T-helper 1 cell (primary cell): ENCODE results near the gene SLC44A4.
"Not testable (repeated sequence)": the region's sequence is repeated elsewhere in the genome, so short reads cannot be mapped to it uniquely, and the experiment has no call there.

Experiments used
- DNase-seq, 5 donors: peaks; one replicate each; pipeline ENCODE4 v3.0.0-alpha.2; 2012 to 2020

The SLC44A4 gene

DNA sequence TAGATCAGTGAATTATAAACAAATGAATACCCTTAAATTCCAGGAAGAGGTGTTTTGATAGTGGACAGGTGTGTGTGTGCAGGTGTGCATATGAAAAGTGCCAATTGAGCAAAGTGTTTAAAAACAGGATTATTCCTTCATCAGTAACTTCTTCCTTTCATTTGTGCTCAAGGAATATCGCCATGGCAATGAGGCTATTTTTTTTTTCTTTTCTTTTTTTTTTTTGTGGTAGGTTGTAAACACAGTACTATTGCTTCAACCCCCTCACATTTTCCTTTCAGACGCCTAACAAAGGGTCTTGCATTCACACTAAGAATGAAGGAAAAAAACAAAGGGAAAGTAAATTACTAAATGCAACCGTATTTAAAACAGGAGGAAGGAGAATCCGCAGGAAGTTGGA, 53.2 kb downstream of the SLC44A4 start:
- no peak for DNase-seq

DNA sequence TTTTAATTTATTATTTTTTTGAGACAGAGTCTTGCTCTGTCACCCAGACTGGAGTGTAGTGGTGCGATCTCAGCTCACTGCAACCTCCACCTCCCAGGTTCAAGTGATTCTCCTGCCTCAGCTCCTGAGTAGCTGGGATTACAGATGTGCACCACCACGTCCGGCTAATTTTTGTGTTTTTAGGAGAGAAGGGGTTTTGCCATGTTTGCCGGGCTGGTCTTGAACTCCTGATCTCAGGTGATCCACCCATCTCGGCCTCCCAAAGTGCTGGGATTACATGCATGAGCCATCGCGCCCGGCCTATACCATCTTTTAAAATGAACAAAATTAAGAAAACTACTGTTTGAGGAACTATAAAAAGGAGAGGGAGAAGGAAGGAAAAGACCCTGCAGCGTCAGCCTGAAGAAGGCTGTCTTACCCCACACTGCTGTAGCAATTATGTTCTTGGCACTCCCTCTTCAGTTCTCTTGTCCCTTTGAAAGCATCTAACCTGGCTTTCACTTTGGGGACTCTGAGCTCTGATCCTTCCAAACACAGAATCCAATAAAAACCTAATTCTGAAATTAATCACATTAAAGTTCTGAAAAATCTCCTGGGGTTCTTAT, 55.1 kb downstream of the SLC44A4 start:
- DNase-seq: not testable (repeated sequence)

DNA sequence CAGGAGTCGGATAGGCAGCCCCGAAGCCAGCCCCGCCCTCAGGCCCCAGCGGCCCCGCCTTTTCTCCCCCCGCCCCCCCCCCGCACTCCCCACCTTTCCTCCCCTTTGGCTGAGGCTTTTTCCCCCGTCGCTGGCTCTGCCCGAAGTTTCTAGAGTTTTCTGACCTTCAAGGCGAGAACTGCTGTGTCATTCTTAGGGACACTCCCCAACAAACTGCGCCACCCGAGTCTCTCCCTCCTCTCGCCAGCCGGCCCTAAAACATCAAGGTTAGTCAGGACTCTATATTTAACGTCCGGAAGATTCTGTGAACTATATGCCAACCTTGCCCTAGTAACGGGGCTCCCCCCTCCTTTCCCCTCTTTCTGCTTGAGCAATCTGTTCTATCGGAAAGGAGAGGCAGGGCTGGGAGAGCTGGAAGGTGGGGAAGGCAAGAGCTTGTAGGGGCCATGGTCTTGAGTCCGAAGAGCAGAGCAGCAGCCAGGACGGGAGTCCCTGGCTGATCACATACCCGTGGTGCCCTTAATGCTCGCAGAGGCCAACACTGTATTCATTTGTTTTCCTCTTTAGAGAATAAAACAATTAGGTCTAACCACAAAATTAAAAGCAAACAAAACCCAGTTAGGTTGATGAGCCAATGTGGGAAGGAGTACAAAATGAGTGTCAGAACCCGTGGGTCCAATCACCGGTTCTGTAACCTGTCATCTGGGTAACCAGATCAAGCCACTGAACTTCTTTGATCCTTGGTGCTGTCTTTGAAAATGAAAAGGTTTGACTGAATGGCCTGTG, 56.6 kb downstream of the SLC44A4 start:
- peak; percentile 27 to 69 (median 57) for DNase-seq

DNA sequence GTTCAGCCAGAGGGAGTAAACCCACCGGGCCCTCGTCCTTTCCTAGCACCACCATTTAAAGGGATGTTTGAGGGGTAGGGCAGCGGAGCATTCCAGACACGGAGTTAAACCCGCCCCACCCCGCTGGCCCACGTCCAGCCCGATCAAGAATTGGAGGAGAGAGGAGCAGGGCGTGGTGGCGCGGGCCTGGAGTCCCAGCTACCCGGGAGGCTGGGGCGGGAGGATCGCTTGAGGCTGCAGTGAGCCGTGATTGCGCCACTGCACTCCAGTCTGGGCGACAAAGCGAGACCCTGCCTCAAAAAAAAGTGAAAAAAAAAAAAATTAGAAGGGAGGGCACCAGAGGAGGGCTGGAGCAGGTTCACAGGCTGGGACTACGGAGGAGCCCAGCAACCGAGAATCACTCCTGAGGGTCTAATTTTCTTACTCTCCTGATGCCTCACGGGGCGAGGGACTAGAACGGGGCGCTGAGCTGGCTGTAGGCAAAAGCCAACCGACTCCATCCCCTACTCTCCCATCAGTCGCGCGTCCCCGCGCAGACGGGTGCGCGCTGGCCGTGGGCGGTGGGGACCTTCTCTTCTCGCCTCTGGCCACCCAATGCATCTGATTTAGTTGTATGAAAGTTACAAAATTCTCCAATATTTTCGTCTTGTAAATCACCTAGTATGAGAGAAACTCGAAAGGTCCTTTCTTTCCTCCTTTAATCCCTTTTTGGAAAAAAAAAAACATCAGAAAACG, 57.3 kb downstream of the SLC44A4 start:
- peak in 2 of 5 donors; percentile 19 to 70 for DNase-seq

DNA sequence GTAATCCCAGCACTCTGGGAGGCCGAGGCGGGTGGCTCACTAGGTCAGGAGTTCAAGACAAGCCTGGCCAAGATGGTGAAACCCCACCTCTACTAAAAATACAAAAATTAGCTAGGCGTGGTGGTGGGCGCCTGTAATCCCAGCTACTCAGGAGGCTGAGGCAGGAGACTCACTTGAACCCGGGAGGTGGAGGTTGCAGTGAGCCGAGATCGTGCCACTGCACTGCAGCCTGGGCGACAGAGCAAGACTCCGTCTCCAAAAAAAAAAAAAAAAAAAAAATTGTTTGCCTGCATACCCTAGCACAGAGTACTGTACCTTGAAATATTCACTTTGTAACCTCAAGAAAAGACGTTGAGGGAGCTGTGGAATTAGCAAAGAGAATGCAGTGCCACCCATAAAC, 58.4 kb downstream of the SLC44A4 start:
- DNase-seq: not testable (repeated sequence)

DNA sequence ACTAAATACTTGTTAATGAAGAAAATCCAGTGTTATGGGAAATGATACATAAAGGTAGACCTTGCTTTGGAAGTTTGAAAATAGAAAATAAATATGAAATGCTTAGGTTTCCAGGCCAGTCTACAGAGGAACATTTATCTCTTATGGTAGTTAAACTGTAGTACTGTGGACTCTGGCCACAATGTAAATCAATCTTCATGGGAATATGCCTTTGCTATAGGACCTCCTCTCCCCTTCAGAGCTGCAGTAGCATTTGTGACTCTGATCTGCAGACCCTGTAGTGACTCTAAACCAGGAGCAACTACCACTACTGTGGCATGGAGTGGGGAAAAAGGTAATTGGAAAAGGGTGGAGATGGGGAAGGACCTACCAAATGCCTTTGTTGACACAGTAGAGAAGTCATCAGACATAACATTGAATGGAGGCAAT, 58.9 kb downstream of the SLC44A4 start:
- DNase-seq: no peak

DNA sequence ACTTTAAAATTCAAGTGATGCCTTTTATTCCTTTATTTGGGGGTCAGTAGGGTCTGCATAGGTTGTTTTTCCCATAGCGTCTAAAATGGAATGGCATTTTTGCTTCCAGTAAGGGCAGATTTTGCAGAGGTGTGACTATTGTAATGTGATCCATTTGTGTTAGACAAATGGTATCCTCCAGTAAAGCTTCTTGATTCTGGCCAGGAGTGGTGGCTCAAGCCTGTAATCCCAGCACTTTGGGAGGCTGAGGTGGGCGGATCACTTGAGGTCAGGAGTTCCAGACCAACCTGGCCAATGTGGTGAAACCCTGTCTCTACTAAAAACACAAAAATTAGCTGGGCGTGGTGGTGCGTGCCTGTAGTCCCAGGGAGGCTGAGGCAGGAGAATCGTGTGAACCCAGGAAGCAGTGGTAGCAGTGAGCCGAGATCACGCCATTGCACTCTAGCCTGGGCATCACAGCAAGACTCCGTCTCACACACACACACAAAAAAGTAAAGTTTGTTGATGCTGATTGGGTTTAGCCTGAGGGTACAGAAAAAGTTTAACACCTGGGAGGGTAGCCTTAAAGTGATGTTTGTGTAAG, 60.8 kb downstream of the SLC44A4 start:
- DNase-seq: not testable (repeated sequence)

DNA sequence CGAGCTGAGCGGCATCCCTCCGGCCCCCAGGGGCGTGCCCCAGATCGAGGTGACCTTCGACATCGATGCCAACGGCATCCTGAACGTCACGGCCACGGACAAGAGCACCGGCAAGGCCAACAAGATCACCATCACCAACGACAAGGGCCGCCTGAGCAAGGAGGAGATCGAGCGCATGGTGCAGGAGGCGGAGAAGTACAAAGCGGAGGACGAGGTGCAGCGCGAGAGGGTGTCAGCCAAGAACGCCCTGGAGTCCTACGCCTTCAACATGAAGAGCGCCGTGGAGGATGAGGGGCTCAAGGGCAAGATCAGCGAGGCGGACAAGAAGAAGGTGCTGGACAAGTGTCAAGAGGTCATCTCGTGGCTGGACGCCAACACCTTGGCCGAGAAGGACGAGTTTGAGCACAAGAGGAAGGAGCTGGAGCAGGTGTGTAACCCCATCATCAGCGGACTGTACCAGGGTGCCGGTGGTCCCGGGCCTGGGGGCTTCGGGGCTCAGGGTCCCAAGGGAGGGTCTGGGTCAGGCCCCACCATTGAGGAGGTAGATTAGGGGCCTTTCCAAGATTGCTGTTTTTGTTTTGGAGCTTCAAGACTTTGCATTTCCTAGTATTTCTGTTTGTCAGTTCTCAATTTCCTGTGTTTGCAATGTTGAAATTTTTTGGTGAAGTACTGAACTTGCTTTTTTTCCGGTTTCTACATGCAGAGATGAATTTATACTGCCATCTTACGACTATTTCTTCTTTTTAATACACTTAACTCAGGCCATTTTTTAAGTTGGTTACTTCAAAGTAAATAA, 61.5 kb downstream of the SLC44A4 start:
- DNase-seq: peak in 1 of 5 donors; percentile 64

DNA sequence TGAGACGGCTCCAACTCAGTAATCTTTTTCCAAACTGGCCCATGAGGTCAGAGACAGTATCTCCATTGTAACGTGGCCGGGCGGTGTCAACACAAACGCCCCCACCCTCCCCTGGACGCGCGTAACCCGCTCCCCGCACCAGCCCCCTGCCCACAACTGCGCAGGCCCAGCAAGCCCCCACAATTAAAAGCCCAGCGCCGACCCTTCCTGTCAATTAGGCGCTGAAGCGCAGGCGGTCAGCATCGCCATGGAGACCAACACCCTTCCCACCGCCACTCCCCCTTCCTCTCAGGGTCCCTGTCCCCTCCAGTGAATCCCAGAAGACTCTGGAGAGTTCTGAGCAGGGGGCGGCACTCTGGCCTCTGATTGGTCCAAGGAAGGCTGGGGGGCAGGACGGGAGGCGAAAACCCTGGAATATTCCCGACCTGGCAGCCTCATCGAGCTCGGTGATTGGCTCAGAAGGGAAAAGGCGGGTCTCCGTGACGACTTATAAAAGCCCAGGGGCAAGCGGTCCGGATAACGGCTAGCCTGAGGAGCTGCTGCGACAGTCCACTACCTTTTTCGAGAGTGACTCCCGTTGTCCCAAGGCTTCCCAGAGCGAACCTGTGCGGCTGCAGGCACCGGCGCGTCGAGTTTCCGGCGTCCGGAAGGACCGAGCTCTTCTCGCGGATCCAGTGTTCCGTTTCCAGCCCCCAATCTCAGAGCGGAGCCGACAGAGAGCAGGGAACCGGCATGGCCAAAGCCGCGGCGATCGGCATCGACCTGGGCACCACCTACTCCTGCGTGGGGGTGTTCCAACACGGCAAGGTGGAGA, 63.6 kb downstream of the SLC44A4 start, which contains the start of the genes HSPA1A and HSPA1L:
Gene HSPA1A, plus strand, starts transcription at position 519 of the 814 bp plus-strand sequence. Its CDS starts 214 bp downstream, at position 733.
Gene HSPA1L, minus strand, starts transcription at position 259 of the 814 bp plus-strand sequence. CDS start 3,311 bp downstream, outside the sequence.
- DNase-seq: peak; percentile 43 to 88 (median 46)

DNA sequence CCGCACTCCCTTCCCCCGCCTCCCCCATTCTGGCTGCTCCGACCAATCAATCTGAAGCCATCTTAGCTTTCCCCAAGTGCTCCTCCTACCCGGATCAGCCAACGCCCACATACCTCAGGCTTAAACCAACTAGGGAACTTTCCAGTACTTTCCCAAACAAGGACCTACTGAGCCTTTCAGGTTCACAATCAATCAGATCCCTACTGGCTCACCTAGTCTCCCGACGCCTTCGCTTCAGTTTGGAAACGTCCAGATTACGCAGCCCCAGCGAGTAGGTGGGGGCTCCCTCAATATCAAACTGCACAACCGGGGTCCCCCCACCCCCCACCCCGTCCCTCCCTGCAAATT, 64.1 kb downstream of the SLC44A4 start:
- DNase-seq: peak; percentile 63 to 79 (median 68)

DNA sequence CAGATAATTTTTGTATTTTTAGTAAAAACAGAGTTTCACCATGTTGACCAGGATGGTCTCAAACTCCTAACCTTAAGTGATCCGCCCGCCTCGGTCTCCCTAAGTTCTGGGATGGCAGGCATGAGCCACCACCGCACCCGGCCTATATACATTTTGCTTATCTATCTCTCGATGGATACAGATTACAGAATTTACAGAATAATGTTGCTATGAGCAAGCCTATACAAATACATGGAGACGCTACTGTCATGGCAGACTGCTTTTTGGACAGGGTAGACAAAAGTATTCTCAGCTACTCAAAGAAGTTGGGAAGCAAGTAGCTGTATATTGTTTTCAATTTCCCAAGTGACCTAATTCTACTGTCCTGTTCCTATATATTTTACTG, 65.3 kb downstream of the SLC44A4 start:
- DNase-seq: no peak
